HL-60 (cell line): Measurements from ENCODE around the gene DNAH12.

ENCODE experiments used
- GABPA ChIP-seq: IDR thresholded peaks from 2 replicates; pipeline ENCODE4 v1.6.1; 2012; ENCODE audit warnings: low read depth
- TF ChIP-seq, protein P1 (sequence below): IDR thresholded peaks from one replicate; pipeline ENCODE4 v1.5.1; 2011; ENCODE audit warnings: low read length, control low read depth, inconsistent platforms; ENCODE audit not compliant: insufficient read depth
- TF ChIP-seq, protein P2 (sequence below): IDR thresholded peaks from 2 replicates; pipeline ENCODE4 v1.6.1; 2012; ENCODE audit warnings: low read depth; ENCODE audit not compliant: insufficient replicate concordance

GRCh38 chr3:57530071-57530608 lies 14.0 kb downstream of the DNAH12 start:
- TF ChIP-seq, protein P1, sequence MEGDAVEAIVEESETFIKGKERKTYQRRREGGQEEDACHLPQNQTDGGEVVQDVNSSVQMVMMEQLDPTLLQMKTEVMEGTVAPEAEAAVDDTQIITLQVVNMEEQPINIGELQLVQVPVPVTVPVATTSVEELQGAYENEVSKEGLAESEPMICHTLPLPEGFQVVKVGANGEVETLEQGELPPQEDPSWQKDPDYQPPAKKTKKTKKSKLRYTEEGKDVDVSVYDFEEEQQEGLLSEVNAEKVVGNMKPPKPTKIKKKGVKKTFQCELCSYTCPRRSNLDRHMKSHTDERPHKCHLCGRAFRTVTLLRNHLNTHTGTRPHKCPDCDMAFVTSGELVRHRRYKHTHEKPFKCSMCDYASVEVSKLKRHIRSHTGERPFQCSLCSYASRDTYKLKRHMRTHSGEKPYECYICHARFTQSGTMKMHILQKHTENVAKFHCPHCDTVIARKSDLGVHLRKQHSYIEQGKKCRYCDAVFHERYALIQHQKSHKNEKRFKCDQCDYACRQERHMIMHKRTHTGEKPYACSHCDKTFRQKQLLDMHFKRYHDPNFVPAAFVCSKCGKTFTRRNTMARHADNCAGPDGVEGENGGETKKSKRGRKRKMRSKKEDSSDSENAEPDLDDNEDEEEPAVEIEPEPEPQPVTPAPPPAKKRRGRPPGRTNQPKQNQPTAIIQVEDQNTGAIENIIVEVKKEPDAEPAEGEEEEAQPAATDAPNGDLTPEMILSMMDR = no peak
- TF ChIP-seq GABPA = no peak
- TF ChIP-seq, protein P2, sequence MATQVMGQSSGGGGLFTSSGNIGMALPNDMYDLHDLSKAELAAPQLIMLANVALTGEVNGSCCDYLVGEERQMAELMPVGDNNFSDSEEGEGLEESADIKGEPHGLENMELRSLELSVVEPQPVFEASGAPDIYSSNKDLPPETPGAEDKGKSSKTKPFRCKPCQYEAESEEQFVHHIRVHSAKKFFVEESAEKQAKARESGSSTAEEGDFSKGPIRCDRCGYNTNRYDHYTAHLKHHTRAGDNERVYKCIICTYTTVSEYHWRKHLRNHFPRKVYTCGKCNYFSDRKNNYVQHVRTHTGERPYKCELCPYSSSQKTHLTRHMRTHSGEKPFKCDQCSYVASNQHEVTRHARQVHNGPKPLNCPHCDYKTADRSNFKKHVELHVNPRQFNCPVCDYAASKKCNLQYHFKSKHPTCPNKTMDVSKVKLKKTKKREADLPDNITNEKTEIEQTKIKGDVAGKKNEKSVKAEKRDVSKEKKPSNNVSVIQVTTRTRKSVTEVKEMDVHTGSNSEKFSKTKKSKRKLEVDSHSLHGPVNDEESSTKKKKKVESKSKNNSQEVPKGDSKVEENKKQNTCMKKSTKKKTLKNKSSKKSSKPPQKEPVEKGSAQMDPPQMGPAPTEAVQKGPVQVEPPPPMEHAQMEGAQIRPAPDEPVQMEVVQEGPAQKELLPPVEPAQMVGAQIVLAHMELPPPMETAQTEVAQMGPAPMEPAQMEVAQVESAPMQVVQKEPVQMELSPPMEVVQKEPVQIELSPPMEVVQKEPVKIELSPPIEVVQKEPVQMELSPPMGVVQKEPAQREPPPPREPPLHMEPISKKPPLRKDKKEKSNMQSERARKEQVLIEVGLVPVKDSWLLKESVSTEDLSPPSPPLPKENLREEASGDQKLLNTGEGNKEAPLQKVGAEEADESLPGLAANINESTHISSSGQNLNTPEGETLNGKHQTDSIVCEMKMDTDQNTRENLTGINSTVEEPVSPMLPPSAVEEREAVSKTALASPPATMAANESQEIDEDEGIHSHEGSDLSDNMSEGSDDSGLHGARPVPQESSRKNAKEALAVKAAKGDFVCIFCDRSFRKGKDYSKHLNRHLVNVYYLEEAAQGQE = no peak
